ENCODE data around the gene MYH11.
"Not testable (repeated sequence)": the region's sequence is repeated elsewhere in the genome, so short reads cannot be mapped to it uniquely, and the experiment has no call there.

MYH11 gene

DNA sequence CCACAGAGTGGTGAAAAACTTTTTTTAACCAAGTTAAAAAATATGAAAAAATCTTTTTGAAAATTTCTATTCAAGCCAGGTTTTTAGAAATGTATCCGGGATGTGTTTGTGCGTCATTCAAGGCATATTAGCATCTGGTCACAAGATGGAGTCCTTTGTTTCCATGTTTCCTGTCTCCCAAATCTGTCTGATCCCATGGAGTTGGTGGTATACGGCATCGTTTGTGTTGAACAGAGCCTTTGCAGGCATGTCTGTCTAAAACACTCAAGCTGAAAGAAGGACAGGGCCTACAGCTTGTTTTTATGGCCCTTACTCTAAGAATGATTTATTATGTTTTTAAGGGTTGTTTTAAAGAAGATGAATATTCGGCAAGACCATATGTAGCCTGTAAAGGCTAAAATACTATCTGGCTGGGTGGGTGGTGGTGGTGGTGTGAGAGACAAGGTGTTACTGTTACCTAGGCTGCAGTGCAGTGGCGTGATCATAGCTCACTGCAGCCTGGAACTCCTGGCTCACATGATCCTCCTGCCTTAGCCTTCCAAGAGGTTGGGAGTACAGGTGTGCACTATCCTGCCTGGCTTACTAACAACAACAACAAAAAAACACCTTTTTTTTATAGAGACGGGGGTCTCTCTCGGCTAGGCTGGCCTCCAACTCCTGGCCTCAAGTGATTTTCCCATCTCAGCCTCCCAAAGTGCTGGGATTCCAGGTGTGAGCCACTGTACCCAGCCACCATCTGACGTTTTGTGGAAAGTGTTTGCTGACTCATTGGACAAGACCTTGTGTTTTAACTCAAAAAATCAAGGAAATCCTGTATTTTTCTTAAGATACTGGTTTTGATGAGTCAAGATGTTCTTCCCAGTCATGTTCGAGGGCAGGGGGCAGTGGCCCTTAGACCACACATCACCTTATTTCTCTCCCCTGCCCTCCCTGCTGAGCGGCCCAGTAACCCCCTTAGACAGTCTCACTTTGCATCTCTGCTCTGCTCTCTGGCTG lies 154.6 kb downstream of the MYH11 start:
- TF ChIP-seq, protein P1, sequence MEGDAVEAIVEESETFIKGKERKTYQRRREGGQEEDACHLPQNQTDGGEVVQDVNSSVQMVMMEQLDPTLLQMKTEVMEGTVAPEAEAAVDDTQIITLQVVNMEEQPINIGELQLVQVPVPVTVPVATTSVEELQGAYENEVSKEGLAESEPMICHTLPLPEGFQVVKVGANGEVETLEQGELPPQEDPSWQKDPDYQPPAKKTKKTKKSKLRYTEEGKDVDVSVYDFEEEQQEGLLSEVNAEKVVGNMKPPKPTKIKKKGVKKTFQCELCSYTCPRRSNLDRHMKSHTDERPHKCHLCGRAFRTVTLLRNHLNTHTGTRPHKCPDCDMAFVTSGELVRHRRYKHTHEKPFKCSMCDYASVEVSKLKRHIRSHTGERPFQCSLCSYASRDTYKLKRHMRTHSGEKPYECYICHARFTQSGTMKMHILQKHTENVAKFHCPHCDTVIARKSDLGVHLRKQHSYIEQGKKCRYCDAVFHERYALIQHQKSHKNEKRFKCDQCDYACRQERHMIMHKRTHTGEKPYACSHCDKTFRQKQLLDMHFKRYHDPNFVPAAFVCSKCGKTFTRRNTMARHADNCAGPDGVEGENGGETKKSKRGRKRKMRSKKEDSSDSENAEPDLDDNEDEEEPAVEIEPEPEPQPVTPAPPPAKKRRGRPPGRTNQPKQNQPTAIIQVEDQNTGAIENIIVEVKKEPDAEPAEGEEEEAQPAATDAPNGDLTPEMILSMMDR (IDR thresholded peaks at IDR 0.05; ENCODE audit: borderline replicate concordance, insufficient read depth, low read depth, low read length), result no peak
- H3K4me3 ChIP-seq (ENCODE audit: low read depth, low read length), result no peak overlapping the region

DNA sequence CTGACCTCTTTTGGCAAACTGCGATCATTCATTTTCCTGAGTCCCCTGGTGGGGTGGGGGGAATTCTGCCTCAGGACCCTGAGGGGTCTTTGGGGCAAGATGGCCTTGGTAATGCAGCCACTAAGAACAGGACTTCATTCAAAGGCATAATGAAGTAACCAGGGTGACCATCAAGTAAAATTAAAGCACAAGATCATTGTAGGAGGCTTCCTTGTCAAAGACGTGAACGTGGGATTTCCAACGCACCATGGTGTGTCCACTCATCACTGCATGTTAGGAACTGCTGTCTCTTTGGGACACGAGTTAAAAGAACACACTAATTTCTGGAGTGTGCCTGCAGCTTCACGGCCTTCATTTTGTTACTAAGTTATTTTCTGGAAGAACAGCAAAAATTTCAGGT lies 155.5 kb downstream of the MYH11 start:
- no peak overlapping the region for H3K4me3 ChIP-seq (ENCODE audit: low read depth, low read length)
- TF ChIP-seq, protein P1 (IDR thresholded peaks at IDR 0.05; ENCODE audit: borderline replicate concordance, insufficient read depth, low read depth, low read length), result no peak

DNA sequence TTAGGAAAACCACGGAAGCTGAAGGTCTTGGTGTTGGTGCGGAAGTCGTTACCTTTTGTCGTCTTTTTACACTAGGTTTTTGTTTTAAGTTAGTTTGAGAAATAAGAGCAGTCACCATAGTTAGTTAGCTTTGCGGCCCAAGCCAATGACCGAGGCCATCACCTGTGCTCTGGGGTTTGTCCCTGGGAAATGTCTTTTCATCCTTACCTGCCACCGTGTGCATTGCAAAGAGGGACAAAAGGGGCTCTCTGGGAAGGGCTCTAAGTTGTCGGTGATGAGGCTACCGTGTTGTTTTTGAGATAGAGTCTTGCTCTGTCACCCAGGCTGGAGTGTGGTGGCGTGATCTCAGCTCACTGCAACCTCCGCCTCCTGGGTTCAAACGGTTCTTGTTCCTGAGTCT lies 157.0 kb downstream of the MYH11 start:
- no peak overlapping the region for H3K4me3 ChIP-seq (ENCODE audit: low read depth, low read length)
- TF ChIP-seq, protein P1 (IDR thresholded peaks at IDR 0.05; ENCODE audit: borderline replicate concordance, insufficient read depth, low read depth, low read length), result no peak

DNA sequence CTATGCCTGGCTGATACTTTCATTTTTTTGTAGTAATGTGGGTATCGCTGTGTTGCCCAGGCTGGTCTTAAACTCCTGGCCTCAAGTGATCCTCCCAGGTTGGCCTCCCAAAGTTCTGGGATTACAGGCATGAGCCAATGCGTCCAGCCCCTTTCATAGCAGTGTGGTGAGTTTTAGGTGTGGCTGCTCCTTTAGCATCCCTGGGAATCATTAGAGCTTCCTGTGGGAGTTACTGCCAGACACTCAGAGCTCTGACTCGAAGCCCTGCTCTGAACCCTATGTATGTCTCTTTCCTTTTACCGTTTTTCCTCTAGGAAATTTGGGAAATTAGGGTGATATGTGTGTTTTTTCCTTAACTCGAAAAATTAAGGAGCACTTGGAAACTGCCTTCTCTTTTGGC lies 162.3 kb downstream of the MYH11 start:
- TF ChIP-seq, protein P1 (IDR thresholded peaks at IDR 0.05; ENCODE audit: borderline replicate concordance, insufficient read depth, low read depth, low read length), result no peak

DNA sequence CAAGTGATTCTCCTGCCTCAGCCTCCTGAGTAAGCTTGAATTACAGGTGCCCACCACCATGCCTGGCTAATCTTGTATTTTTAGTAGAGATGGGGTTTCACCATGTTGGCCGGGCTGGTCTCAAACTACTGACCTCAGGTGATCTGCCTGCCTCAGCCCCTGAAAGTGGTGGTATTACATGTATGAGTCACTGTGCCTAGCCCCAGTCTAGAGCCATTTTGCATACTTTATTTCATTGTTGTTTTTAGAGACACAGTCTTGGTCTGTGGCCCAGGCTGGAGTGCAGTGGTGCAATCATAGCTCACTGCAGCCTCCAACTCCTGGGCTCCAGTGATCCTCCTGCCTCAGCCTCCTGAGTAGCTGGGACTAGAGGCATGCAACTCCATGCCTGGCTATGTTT lies 164.3 kb downstream of the MYH11 start:
- not testable (repeated sequence) for H3K4me3 ChIP-seq (ENCODE audit: low read depth, low read length)

More for the DNA sequence above, 162.3 kb downstream of the MYH11 start:
- H3K4me3 ChIP-seq (ENCODE audit: low read depth, low read length), result no peak overlapping the region

DNA sequence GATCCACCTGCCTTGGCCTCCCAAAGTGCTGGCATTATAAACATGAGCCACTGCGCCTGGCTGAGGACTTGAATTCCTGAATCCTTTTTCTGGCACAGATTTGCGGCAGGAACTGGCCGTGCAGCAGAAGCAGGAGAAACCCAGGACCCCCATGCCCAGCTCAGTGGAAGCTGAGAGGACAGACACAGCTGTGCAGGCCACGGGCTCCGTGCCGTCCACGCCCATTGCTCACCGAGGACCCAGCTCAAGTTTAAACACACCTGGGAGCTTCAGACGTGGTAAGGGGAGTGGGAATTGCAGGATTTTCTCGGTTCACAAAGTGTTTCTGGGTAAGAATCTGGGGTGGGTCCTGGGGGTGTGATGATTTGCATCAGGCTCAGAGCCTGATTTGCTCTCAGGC lies 165.8 kb downstream of the MYH11 start:
- TF ChIP-seq, protein P1 (IDR thresholded peaks at IDR 0.05; ENCODE audit: borderline replicate concordance, insufficient read depth, low read depth, low read length), result no peak
- H3K4me3 ChIP-seq (ENCODE audit: low read depth, low read length), result no peak overlapping the region

DNA sequence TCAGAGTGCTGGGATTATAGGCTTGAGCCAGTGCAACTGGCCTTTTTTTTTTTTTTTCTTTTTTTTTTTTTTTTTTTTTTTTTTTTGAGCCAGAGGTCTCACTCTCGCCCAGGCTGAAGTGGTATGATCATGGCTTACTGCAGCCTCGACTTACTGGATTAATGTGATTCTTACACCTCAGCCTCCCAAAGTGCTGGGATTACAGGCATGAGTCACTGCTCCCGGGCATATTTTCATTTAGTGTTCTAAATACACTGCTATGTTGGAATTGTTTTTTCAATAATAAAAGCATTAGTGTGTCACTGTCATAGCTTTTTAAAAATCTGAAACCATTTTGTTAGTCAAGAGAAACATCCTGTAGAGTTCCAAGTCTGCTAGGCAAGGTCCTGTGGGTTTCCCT lies 166.5 kb downstream of the MYH11 start:
- TF ChIP-seq, protein P1 (IDR thresholded peaks at IDR 0.05; ENCODE audit: borderline replicate concordance, insufficient read depth, low read depth, low read length), result no peak
- no peak overlapping the region for H3K4me3 ChIP-seq (ENCODE audit: low read depth, low read length)

All from GM12875 (cell line).